Measurements from ENCODE around the gene SLC2A11.

SLC2A11 gene

GRCh38 chr22:23818541-23818940, 39.1 kb upstream of the SLC2A11 start:
- Histone ChIP-seq H3K27me3 (no peaks in the 10 kb centered on the region), H3K36me3 (peaks cover 73% of the 10 kb centered on the region), H3K4me1 (ENCODE audit: control insufficient read depth in 1 of 2, insufficient read depth in 1 of 2, low read depth in 1 of 2, low read length in 1 of 2) (peaks cover 4 to 8% of the 10 kb centered on the region in 2 experiments), H3K4me3 (ENCODE audit: low read depth in 1 of 2, low read length in 1 of 2) (no peak overlapping the region), H3K9me3 (no peaks in the 10 kb centered on the region), H3K27ac (no peak overlapping the region)
- TF ChIP-seq CTCF (IDR thresholded peaks at IDR 0.05): no peak

DNA sequence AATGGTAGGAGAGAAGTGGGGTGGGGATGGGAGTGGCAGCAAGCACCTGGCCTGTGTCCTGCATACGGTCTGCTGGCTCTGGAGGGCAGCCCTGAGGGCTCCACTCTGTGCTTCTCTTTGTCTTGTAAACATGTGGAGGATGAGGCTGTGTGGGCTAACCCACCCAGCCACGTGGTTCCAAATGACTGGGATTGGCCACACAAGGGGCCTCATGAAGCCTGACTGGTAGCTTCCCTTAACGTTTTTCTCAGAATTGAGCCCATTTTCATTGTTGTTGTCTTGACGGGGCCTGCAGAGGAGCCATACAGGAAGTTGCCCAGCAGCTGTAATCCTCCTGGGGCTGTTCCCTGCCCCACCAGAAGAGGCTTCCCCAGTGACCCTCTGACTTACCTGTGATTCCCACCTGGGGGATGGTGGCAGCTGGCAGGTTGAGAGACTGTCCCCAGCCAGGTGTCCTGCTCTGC, 36.9 kb upstream of the SLC2A11 start:
- peaks cover 92% of the 10 kb centered on the region for H3K36me3 ChIP-seq

GRCh38 chr22:23822101-23822671, 35.5 kb upstream of the SLC2A11 start:
- TF ChIP-seq CTCF (IDR thresholded peaks at IDR 0.05): no peak
- H3K9me3 ChIP-seq: no peaks in the 10 kb centered on the region
- H3K36me3 ChIP-seq: peaks cover 92% of the 10 kb centered on the region
- H3K4me1 ChIP-seq (ENCODE audit: control insufficient read depth in 1 of 2, insufficient read depth in 1 of 2, low read depth in 1 of 2, low read length in 1 of 2): peaks cover 4 to 8% of the 10 kb centered on the region in 2 experiments
- H3K4me3 ChIP-seq (ENCODE audit: low read depth in 1 of 2, low read length in 1 of 2): no peak overlapping the region
- H3K27ac ChIP-seq: no peak overlapping the region
- no peaks in the 10 kb centered on the region for H3K27me3 ChIP-seq

More for the DNA sequence above, 36.9 kb upstream of the SLC2A11 start:
- no peak overlapping the region for H3K4me3 ChIP-seq (ENCODE audit: low read depth in 1 of 2, low read length in 1 of 2)
- peaks cover 4 to 8% of the 10 kb centered on the region in 2 experiments for H3K4me1 ChIP-seq (ENCODE audit: control insufficient read depth in 1 of 2, insufficient read depth in 1 of 2, low read depth in 1 of 2, low read length in 1 of 2)
- TF ChIP-seq CTCF (IDR thresholded peaks at IDR 0.05): no peak
- H3K27me3 ChIP-seq: no peaks in the 10 kb centered on the region
- H3K9me3 ChIP-seq: no peaks in the 10 kb centered on the region
- no peak overlapping the region for H3K27ac ChIP-seq

GRCh38 chr22:23823331-23823791, 34.3 kb upstream of the SLC2A11 start:
- TF ChIP-seq CTCF (IDR thresholded peaks at IDR 0.05): no peak
- H3K36me3 ChIP-seq: peaks cover 90% of the 10 kb centered on the region

GRCh38 chr22:23824476-23825245, 33.0 kb upstream of the SLC2A11 start:
- H3K27me3 ChIP-seq: no peaks in the 10 kb centered on the region
- H3K9me3 ChIP-seq: no peaks in the 10 kb centered on the region
- no peak overlapping the region for H3K4me3 ChIP-seq (ENCODE audit: low read depth in 1 of 2, low read length in 1 of 2)
- no peak overlapping the region for H3K27ac ChIP-seq
- no peak for TF ChIP-seq CTCF (IDR thresholded peaks at IDR 0.05)
- H3K4me1 ChIP-seq (ENCODE audit: control insufficient read depth in 1 of 2, insufficient read depth in 1 of 2, low read depth in 1 of 2, low read length in 1 of 2): no peaks in the 10 kb centered on the region
- peaks cover 95% of the 10 kb centered on the region for H3K36me3 ChIP-seq

More at GRCh38 chr22:23823331-23823791, 34.3 kb upstream of the SLC2A11 start:
- Histone ChIP-seq H3K4me3 (ENCODE audit: low read depth in 1 of 2, low read length in 1 of 2) (no peak overlapping the region), H3K4me1 (ENCODE audit: control insufficient read depth in 1 of 2, insufficient read depth in 1 of 2, low read depth in 1 of 2, low read length in 1 of 2) (peaks cover 4 to 5% of the 10 kb centered on the region in 2 experiments), H3K27ac (no peak overlapping the region), H3K27me3 (no peaks in the 10 kb centered on the region), H3K9me3 (no peaks in the 10 kb centered on the region)
